Measurements from ENCODE around the gene GRIK2.

GRCh38 chr6:101486124-101486523 lies 92.6 kb downstream of the GRIK2 start:
- TF ChIP-seq FOS (IDR thresholded peaks at IDR 0.05; ENCODE audit: low read depth, low read length): no peak
- TF ChIP-seq, protein P1, sequence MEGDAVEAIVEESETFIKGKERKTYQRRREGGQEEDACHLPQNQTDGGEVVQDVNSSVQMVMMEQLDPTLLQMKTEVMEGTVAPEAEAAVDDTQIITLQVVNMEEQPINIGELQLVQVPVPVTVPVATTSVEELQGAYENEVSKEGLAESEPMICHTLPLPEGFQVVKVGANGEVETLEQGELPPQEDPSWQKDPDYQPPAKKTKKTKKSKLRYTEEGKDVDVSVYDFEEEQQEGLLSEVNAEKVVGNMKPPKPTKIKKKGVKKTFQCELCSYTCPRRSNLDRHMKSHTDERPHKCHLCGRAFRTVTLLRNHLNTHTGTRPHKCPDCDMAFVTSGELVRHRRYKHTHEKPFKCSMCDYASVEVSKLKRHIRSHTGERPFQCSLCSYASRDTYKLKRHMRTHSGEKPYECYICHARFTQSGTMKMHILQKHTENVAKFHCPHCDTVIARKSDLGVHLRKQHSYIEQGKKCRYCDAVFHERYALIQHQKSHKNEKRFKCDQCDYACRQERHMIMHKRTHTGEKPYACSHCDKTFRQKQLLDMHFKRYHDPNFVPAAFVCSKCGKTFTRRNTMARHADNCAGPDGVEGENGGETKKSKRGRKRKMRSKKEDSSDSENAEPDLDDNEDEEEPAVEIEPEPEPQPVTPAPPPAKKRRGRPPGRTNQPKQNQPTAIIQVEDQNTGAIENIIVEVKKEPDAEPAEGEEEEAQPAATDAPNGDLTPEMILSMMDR (conservative IDR thresholded peaks at IDR 0.05; ENCODE audit: low read depth, low read length): no peak
- TF ChIP-seq NFE2L2 (IDR thresholded peaks at IDR 0.05; ENCODE audit: low read depth, low read length): no peak
- no peak for TF ChIP-seq MAFK (IDR thresholded peaks at IDR 0.05; ENCODE audit: low read depth, low read length)
- TF ChIP-seq CHD1 (IDR thresholded peaks at IDR 0.05; ENCODE audit: low read depth, low read length): no peak
- no peak for TF ChIP-seq CEBPB (IDR thresholded peaks at IDR 0.05; ENCODE audit: low read depth, low read length)
- TF ChIP-seq RFX5 (IDR thresholded peaks at IDR 0.05; ENCODE audit: low read depth, low read length): no peak
- no peak for TF ChIP-seq MAZ (IDR thresholded peaks at IDR 0.05; ENCODE audit: borderline replicate concordance, low read depth, low read length)
- no peak for TF ChIP-seq POLR2A (IDR thresholded peaks at IDR 0.05; ENCODE audit: low read depth, low read length)

Measured in IMR-90 (cell line).